HEK293 (cell line): Measurements from ENCODE around the gene MAN1B1.

ENCODE experiments used
- BCL11A ChIP-seq: fragments of 450-650 bp; formaldehyde crosslinking; IDR thresholded peaks from 2 replicates; pipeline ENCODE4 v1.5.1; 2016; ENCODE audit warnings: low read depth, missing biosample characterization, missing genetic modification characterization
- CTCF ChIP-seq: fragments of 450-650 bp; formaldehyde crosslinking; IDR thresholded peaks from 2 replicates; pipeline ENCODE4 v1.5.1; 2016; ENCODE audit warnings: missing biosample characterization, missing genetic modification characterization
- KLF7 ChIP-seq: fragments of 450-650 bp; formaldehyde crosslinking; IDR thresholded peaks from 2 replicates; pipeline ENCODE4 v1.5.1; 2016; ENCODE audit warnings: missing biosample characterization, missing genetic modification characterization, borderline replicate concordance
- ZBTB26 ChIP-seq: fragments of 450-650 bp; formaldehyde crosslinking; optimal IDR thresholded peaks from 2 replicates; pipeline ENCODE3; 2016; ENCODE audit warnings: missing biosample characterization, mild to moderate bottlenecking, missing genetic modification characterization
- ZNF354C ChIP-seq: fragments of 450-650 bp; formaldehyde crosslinking; IDR thresholded peaks from 2 replicates; pipeline ENCODE4 v1.5.1; 2016; ENCODE audit warnings: missing biosample characterization, missing genetic modification characterization, low read depth, borderline replicate concordance
- ZNF423 ChIP-seq: fragments of 450-650 bp; formaldehyde crosslinking; IDR thresholded peaks from 2 replicates; pipeline ENCODE4 v1.5.1; 2016; ENCODE audit warnings: missing biosample characterization, missing genetic modification characterization
- ZNF654 ChIP-seq: fragments of 450-650 bp; formaldehyde crosslinking; IDR thresholded peaks from 2 replicates; pipeline ENCODE4 v1.5.1; 2016; ENCODE audit warnings: low read depth, missing biosample characterization, missing genetic modification characterization
- ZNF792 ChIP-seq: fragments of 450-650 bp; formaldehyde crosslinking; IDR thresholded peaks from 2 replicates; pipeline ENCODE4 v1.5.1; 2016; ENCODE audit warnings: missing biosample characterization, missing genetic modification characterization
- ZSCAN18 ChIP-seq: fragments of 450-650 bp; formaldehyde crosslinking; IDR thresholded peaks from 2 replicates; pipeline ENCODE4 v1.5.1; 2016; ENCODE audit warnings: missing biosample characterization, missing genetic modification characterization

GRCh38 chr9:137141976-137142936, 55.5 kb downstream of the MAN1B1 start:
- TF ChIP-seq ZBTB26 (no peak), BCL11A (tag by site-specific recombination) (no peak), ZNF654 (no peak), CTCF (tag by site-specific recombination) (no peak), KLF7 (tag by site-specific recombination) (no peak), ZNF792 (no peak), ZNF423 (tag by site-specific recombination) (no peak), ZSCAN18 (no peak), ZNF354C (tag by site-specific recombination) (no peak)
